NCI-H128 (cell line): Measurements from ENCODE around the gene CRACR2B.

ENCODE experiments used
- DNase-seq: peaks from one replicate; lab custom pipeline; 2025; ENCODE audit not compliant: unreplicated experiment; lab: John Stamatoyannopoulos, UW

CRACR2B gene

GRCh38 chr11:850775-851763, 23.4 kb downstream of the CRACR2B start:
- no peak for DNase-seq

GRCh38 chr11:852762-853161, 25.0 kb downstream of the CRACR2B start:
- no peak for DNase-seq

GRCh38 chr11:853682-854448, 26.1 kb downstream of the CRACR2B start:
- no peak for DNase-seq

- no peak for DNase-seq
These were observed 27.0 kb downstream of the CRACR2B start for GRCh38 chr11:854601-855329.

- DNase-seq: no peak
These were observed 27.6 kb downstream of the CRACR2B start for GRCh38 chr11:855330-855674.

- DNase-seq: no peak
These were observed 28.1 kb downstream of the CRACR2B start for GRCh38 chr11:855796-856195.

GRCh38 chr11:856397-856796, 28.7 kb downstream of the CRACR2B start:
- DNase-seq: no peak

- no peak for DNase-seq
These were observed 30.5 kb downstream of the CRACR2B start for GRCh38 chr11:858053-858761.

- no peak for DNase-seq
These were observed 31.1 kb downstream of the CRACR2B start for GRCh38 chr11:858762-859339.

GRCh38 chr11:859394-860131, 31.8 kb downstream of the CRACR2B start:
- peak; percentile 56 for DNase-seq

GRCh38 chr11:860234-861104, 32.8 kb downstream of the CRACR2B start:
- DNase-seq: no peak

GRCh38 chr11:861105-861479, 33.4 kb downstream of the CRACR2B start:
- no peak for DNase-seq

GRCh38 chr11:862081-862661, 34.5 kb downstream of the CRACR2B start:
- no peak for DNase-seq

GRCh38 chr11:862696-863022, 34.9 kb downstream of the CRACR2B start:
- DNase-seq: no peak

GRCh38 chr11:863023-863909, 35.5 kb downstream of the CRACR2B start:
- DNase-seq: no peak

- DNase-seq: no peak
These were observed 36.5 kb downstream of the CRACR2B start for GRCh38 chr11:863910-864827.

GRCh38 chr11:864898-865297, 37.2 kb downstream of the CRACR2B start:
- no peak for DNase-seq
